HG02840 (cell line): ENCODE results near the gene ERMAP.
A peak's percentile ranks its signal among the peaks of the same experiment; 100 is the strongest.
"Not testable (repeated sequence)": the region's sequence is repeated elsewhere in the genome, so short reads cannot be mapped to it uniquely, and the experiment has no call there.

Experiments
- ATAC-seq: cut with Tn5 transposase; IDR thresholded peaks from one replicate; pipeline ENCODE4 v1.9.1; 2021; ENCODE audit warnings: mild to moderate bottlenecking, moderate library complexity, moderate number of reproducible peaks; ENCODE audit not compliant: unreplicated experiment, low FRiP score

The ERMAP gene

DNA sequence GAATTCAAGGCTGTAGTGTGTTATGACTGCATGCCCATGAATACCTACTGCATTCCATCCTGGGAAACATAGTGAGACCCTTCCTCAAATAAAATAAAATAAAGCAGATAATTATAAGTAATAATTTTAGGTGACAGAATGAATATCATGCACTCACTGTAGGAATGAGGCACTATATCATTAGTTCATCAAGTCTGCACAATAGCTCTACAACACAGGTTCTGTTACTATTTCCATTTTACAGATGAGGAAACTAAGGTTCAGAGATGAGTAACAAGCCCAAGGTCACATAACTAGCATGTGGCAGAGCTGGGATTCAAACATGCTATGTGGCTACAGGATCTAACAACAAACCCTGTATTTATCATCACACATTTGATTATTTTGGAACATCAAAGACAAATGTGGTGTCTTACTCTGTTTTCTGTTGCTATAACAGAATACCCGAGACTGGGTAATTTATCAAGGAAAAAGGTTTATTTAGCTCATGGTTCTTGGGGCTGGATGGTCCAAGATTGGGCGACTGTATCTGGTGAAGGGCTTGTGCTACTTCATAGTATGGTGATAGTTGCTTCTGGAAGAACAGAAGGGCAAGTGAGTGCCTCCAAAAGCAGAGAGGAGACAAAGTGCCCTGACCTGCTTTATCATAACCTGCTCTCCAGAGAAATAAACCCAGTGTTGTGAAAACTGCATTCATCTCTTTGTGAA, 24.7 kb downstream of the ERMAP start:
- ATAC-seq, result no peak

DNA sequence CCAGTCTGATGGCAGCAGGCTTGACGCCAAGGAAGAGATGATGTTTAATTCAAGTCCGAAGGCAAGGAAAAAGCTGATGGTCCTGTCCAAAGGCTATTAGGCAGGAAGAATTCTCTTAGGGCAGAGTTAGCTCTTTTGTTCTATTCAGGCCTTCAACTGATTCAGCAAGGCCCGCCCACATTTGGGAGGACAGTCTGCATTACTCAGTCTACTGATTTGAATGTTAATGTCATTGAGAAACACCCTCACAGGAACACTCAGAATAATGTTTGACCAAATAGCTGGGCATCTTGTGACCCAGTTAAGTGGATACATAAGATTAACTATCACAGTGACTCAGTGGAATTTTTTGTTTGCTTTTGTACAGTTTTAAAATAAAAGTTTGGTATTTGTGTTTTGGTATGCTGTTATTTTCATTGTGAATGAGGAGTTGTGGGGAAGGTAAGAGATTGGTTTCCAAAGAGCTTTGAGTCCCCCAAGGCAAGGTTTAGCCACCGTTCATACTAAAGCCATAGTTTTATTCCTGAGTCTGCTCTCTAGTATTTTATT, 27.7 kb downstream of the ERMAP start:
- ATAC-seq, result no peak

DNA sequence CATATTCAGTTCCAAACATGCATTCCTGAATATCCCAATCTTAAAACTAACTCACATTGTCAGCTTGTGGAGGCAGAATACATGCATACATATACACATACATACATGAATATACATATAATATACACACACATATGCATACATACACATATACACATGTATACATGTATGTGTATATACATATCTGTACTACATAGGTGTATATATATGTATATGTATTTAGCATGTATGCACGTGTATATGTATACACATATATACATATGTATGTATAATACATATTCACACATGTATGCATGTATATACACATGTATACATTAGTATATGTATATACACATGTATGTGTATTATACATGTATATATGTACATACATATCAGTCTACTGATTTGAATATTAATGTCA, 28.3 kb downstream of the ERMAP start:
- no peak for ATAC-seq

DNA sequence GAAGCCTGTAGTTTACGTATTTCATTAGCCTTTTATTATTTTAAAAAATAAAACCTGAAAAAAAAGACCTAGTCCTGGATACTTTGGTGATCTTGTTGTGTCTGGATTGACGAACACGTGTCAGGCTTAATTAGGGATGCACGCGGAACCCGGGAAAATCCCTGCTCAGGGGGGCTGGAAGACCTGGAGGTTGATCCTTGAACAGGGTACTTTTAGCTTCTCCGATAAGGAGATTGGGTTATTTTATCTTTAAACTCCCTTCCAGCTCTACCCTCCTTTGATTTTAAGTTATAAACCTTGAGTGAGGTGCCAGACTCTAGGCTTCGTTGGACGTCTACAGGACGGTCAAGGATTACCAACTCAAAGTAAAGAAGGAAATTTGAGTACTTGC, 28.9 kb downstream of the ERMAP start:
- peak; percentile 15 for ATAC-seq

DNA sequence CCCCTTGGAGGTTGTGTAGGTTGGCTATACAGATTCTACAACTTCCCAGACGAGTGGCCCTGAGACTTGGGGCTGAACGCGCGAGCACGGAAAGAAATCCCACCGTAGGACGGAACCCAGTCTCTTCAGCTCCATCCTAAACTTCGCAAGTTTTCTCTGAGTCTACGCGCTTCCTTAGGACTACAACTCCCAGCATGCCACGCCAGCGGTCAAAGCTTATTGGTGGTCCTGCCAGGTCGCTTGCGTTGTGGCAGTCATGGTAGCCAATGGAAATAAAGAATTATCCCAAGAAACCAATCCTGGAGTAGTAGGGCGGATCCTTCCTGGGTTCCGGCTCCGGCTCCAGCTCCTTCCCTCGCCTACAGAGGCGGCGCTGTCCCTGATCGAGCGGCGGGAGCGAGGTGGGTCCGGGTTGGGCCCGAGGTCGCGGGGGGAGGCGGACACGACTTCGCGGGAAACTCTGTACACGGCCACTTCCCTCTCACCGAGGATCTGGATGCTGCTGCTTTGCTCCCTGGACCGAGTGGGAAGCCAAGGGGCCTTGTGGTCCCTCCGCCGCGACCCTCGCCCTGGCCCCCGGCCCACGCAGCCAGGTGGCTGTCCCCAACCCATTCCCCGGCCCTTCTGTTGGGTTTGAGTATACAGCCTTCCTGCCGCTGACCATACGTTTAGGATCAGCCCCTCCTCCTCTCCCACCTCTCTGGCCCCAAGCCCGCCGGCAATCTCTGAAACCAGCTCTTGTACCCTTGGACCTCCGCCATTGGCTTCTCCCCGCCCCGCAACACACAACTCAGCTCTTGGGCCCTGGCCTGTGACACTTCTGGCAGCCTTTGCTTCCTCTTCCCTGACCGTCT, 29.6 kb downstream of the ERMAP start, which contains the start of gene ZNF691:
TSS of gene ZNF691 (plus strand) at position 357 of the 854 bp plus-strand sequence. CDS start 3,046 bp downstream, outside the sequence.
- peak; percentile 89 for ATAC-seq

DNA sequence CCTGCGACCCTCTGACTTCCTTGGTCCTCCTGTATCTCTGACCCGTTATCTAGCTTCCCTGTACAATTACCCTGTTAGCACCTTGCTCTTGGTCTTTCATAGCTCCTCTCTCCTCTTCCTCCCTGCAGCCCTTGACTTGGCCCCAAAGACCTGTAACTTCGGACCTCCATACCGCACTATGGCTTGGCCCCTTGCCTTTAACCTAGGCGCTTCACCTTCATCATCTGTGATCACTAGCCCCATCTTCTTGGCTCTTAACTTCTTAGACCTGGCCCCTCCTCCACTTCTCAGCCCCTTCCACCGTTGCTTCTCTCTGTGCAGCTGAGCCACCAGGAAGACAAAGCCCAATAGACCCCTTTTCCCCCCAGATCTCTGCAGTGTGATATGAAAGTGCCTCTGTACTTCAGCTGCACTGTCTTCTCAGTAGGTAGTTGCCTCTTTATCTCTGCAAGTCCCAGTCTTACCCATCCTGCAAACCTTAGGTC, 30.2 kb downstream of the ERMAP start:
- ATAC-seq, result no peak

DNA sequence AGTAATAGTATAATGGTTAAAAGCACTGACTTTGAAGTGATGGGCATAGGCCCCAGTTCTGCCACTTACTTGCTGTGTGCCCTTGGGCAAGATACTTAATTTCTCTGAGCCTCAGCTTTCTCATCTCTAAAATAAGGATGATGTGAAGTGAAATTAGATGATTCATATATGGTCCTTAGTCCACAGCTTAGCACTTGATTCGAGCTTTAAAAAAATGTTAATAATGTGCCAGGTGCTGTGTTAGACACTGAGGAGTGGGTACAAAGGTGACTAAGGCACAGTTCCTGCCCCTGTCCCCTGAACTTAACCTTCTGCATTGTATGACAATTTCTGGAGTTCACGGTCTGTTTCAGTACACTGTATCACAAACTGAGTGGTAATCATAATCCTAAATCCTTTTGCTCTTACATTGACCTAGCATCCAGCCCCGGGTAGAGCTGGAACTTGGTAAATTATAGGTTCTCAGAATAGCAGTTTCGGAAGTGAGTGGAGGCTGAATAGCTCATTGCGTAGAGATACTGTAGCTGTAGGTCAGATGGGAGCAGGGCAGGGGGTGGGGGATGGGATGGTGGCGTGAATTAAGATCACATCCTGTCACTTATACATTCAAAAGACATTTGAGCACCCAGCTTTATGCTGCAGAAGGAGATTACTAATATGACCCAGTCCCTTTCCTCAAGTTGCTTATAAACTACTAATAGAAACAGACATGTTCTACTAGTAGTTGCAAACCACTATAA, 31.0 kb downstream of the ERMAP start:
- ATAC-seq, result no peak

DNA sequence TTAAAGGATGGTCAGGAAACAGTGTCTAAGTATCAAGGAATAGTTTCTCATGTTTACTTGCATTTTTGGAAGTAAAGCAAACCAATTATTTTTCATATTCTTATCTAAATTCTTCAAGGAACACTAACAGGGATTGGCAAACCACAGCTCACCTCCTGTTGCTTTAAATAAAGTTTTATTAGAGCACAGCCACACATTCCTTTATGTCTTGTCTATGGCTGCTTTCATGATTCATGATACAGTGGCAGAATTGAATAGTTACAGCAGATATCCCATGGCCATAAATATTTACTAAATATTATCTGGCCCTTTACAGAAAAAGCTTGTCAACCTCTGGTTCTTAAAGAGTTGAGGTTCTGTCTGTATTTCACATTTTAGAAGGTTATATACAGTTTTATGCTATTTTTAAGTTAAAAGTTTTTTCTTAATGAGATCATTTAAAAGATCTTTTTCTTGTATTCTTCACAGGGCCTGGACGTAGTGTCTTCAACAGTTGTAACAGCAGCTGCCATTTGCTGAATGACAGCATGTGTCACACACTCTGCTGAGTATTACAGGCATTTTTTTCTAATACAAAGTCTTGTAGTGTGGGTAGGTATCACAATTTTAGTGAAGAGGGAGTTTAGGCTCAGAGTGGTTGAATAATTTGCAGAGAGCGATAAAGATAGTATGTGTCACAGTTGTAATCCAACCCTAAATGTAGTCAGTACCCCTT, 32.1 kb downstream of the ERMAP start:
- ATAC-seq, result no peak

DNA sequence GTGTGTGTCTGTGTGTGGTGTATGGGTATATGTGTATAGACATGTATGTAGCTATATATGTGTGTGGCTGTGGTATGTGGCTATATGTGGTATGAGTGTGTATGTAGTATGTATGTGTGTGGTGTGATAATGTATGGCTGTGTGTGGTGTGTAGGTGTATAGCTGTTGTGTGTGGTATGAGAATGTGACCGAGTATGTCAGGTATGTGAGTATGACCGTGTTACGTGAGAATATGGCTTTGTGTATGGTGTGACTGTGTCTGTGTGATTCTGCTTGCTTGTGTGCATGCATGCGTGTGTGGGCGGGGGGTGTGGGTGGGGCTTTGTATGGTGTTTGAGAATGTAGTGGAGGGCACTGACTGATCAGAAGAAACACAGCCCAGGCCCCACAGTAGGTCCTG, 33.0 kb downstream of the ERMAP start:
- no peak for ATAC-seq

DNA sequence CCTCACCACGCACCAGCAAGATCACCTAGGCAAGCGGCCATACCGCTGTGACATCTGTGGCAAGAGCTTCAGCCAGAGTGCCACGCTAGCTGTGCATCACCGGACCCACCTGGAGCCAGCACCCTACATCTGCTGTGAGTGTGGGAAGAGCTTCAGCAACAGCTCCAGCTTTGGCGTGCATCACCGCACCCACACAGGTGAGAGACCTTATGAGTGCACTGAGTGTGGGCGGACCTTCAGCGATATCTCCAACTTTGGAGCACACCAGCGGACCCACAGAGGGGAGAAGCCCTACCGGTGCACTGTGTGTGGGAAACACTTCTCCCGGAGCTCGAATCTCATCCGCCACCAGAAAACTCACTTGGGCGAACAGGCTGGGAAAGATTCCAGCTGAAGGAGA, 34.5 kb downstream of the ERMAP start:
- ATAC-seq, result no peak

DNA sequence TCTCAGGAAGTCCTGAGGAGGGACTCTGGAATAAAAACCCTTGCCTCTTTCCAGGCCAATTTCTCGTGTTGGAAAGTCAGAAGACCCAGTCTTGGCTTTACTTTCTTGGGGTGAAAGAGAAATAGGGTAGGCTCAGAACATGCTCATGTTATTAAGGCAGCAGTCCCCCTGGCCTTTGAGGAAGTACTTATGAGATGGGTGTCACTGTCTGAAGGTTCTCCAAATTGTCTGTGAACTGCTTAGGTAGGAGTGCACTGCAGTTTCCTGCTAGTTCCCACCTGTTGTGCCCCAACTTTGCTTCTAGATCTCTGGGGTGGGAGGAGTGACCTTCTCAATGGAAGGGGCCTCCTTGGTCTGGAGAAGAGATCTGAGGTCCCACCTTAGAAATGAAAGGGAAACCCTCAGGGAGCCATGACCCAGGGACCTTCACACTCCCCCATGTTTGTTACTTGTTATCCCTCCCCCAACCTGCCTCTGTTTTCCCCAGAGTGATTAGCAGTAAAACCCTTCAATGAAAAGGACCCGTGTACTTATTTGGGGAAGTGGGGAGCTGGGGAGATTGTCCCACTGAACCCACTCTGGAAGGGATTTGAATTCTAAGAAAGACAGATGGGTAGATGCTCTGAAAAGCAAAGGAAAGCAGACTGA, 35.2 kb downstream of the ERMAP start:
- no peak for ATAC-seq

DNA sequence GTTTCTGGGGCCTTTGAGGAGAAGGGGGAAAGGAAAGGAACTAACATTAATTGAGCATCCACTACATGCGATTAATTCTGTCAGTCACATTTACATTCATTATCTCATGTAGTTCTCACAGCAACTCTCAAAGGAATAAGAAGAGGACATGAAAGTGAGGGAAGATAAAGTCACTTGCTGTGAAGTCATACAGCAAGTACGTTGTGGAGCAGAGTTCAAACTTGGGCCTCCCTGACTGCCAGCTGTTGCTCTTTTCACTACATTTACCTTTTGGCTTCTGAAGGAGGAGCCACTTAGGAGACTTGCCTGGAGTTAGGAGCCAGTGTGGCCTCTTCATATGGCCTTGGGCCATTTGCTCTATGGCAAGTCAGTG, 35.7 kb downstream of the ERMAP start:
- no peak for ATAC-seq

DNA sequence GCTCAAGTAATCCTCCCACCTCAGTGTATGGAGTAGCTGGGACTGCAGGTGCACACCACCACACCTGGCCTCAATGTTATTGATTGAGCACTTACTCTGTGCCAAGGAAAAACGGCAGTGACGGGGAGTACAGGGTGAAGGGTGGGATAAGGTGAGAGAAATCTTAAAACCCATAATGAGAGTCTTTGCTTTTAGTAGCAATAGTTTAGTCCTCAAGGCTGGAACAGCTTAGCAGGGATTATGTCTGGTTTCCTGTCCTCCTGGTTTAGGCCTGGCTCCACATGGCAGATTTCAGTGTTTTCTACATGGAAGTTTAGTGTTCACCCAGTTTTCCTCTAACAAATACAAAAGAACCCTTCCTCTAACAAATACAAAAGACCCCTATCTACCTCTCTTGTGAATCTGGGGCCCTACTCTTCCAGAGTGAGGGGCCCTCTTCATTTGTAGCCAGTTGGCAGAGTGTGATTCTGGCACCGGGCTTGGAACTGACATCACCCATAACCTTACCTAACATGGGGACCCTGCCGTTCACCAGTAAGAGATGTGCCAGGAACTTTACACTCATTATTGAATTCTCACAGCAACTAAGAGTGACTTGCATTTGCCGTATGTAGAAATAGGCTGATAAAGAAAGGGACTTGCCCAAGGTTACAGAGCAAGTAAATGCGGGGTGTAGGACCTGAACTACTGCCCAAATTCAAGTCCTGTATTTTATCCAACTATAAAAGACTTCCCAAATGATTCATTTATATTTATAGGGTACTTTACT, 36.4 kb downstream of the ERMAP start:
- no peak for ATAC-seq

DNA sequence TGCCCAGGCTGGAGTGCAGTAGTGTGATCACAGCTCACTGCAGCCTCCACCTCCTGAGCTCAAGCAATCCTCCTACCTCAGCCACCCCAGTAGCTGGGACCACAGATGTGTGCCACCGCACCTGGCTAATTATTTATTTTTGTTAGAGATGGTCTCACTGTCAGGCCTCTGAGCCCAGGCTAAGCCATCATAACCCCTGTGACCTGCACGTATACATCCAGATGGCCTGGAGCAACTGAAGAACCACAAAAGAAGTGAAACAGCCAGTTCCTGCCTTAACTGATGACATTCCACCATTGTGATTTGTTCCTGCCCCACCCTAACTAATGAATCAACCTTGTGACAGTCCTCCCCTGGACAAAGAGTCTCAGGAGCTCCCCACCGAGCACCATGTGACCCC, 39.6 kb downstream of the ERMAP start:
- ATAC-seq, result not testable (repeated sequence)

DNA sequence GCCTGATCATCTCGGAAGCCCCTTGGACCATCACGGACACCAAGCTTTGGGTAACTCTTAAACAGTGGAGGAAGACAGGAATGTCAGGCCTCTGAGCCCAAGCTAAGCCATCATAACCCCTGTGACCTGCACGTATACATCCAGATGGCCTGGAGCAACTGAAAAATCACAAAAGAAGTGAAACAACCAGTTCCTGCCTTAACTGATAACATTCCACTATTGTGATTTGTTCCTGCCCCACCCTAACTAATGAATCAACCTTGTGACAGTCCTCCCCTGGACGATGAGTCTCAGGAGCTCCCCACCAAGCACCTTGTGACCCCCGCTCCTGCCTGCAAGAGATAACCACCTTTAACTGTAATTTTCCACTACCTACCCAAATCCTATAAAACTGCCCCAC, 42.4 kb downstream of the ERMAP start:
- ATAC-seq, result not testable (repeated sequence)

DNA sequence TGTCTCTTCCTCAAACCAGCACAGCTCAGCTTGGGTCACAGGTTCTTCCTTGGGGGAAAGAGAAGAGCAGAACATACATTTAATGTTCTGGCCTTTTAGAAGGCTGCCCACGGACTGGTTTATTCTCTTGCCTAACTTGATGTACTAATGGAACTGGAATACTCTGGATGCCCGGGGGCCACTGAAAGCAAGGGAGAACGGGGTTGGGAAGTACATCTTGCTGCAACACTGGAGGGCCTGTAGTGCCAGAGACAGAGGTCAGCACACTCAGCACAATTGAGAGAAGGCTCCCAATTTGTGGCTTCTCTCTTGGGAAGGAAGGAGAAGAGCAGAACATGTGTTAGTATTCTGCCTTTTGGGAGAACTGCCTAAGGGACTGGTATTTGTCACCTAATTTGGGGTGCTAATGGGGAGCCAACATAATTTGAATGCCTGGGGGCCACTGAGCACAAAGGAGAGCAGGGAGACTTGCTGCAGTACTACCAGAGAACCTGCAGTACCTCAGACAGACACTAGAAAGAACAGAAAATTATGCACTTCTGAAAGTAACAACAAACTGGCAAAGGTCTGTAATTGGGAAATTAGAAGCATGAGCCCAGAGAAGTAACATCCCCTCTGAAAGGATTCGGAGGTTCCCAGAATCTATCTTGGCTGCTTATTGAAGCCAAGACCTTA, 43.6 kb downstream of the ERMAP start:
- ATAC-seq, result no peak

DNA sequence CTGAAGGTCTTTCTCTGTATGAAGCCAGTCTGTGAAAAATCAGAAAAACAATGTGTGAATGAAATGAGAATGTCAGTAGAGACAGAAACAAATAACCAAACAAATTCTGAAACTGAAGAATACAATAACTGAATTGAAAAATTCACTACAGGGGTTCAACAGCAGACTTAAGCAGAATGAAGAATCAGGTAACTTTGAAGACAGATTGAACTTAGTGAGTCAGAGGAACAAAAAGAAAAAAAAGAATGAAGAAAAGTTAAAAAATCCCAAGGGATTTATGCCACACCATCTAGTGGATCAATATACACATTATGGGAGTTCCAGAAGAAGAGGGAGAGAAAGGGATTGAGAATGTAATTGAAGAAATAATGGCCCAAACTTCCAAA, 44.1 kb downstream of the ERMAP start:
- no peak for ATAC-seq

DNA sequence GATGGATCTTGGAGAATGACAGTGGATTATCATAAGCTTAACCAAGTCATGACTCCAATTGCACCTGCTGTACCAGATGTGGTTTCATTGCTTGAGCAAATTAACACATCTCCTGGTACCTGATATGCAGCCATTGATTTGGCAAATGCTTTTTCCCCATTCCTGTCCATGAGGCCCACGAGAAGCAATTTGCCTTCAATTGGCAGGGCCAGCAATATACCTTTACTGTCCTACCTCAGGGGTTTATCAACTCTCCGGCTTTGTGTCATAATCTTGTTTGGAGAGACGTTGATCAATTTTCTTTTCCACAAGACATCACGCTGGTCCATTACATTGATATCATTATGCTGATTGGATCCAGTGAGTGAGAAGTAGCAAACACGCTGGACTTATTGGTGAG, 49.6 kb downstream of the ERMAP start:
- no peak for ATAC-seq
